Measurements from ENCODE around the gene MMD2. TPM values are rescaled to one million over a fixed set of nuclear protein-coding genes. Genes with fewer than 3 reads are reported as not detected.
"Not testable (repeated sequence)": the region's sequence is repeated elsewhere in the genome, so short reads cannot be mapped to it uniquely, and the experiment has no call there.

MMD2 gene
- total RNA-seq, 1 donor = not detected

GRCh38 chr7:4998244-4998643 is 39.3 kb upstream of the MMD2 start:
- DNase-seq (ENCODE audit: low read depth) = no peak
- TF ChIP-seq, protein P1, sequence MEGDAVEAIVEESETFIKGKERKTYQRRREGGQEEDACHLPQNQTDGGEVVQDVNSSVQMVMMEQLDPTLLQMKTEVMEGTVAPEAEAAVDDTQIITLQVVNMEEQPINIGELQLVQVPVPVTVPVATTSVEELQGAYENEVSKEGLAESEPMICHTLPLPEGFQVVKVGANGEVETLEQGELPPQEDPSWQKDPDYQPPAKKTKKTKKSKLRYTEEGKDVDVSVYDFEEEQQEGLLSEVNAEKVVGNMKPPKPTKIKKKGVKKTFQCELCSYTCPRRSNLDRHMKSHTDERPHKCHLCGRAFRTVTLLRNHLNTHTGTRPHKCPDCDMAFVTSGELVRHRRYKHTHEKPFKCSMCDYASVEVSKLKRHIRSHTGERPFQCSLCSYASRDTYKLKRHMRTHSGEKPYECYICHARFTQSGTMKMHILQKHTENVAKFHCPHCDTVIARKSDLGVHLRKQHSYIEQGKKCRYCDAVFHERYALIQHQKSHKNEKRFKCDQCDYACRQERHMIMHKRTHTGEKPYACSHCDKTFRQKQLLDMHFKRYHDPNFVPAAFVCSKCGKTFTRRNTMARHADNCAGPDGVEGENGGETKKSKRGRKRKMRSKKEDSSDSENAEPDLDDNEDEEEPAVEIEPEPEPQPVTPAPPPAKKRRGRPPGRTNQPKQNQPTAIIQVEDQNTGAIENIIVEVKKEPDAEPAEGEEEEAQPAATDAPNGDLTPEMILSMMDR (IDR thresholded peaks at IDR 0.05; ENCODE audit: insufficient read depth, low read depth, low read length) = no peak
- no peak overlapping the region for H3K4me3 ChIP-seq (ENCODE audit: low read depth, low read length)

GRCh38 chr7:4996696-4997222 is 37.8 kb upstream of the MMD2 start:
- DNase-seq (ENCODE audit: low read depth) = no peak
- TF ChIP-seq, protein P1 (IDR thresholded peaks at IDR 0.05; ENCODE audit: insufficient read depth, low read depth, low read length) = no peak
- H3K4me3 ChIP-seq (ENCODE audit: low read depth, low read length) = no peak overlapping the region

GRCh38 chr7:4995429-4995969 is 36.5 kb upstream of the MMD2 start:
- TF ChIP-seq, protein P1 (IDR thresholded peaks at IDR 0.05; ENCODE audit: insufficient read depth, low read depth, low read length) = no peak
- no peak for DNase-seq (ENCODE audit: low read depth)
- no peak overlapping the region for H3K4me3 ChIP-seq (ENCODE audit: low read depth, low read length)

GRCh38 chr7:4993471-4993870 is 34.5 kb upstream of the MMD2 start:
- H3K4me3 ChIP-seq (ENCODE audit: low read depth, low read length) = no peak overlapping the region
- TF ChIP-seq, protein P1 (IDR thresholded peaks at IDR 0.05; ENCODE audit: insufficient read depth, low read depth, low read length) = no peak
- DNase-seq (ENCODE audit: low read depth) = no peak

- not testable (repeated sequence) for DNase-seq (ENCODE audit: low read depth); H3K4me3 ChIP-seq (ENCODE audit: low read depth, low read length)
Measured at GRCh38 chr7:4982741-4983140, 23.8 kb upstream of the MMD2 start.

- not testable (repeated sequence) for DNase-seq (ENCODE audit: low read depth); H3K4me3 ChIP-seq (ENCODE audit: low read depth, low read length)
Measured at GRCh38 chr7:4981295-4981890, 22.4 kb upstream of the MMD2 start.

DNA sequence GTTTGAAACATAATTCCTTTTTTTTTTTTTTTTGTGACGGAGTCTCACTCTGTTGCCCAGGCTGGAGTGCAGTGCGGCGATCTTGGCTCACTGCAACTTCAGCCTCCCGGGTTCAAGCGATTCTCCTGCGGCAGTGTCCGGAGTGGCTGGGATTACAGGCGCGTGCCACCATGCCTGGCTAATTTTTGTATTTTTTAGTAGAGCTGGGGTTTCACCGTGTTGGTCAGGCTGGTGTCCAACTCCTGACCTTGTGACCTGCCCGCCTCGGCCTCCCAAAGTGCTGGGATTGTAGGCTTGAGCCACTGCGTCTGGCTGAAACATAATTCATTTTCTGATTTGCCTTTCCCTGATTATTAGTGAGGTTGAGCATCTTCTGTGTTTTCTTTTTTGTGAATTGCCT is 16.6 kb upstream of the MMD2 start:
- not testable (repeated sequence) for H3K4me3 ChIP-seq (ENCODE audit: low read depth, low read length); DNase-seq (ENCODE audit: low read depth)

- DNase-seq (ENCODE audit: low read depth) = peak; percentile 91
- TF ChIP-seq, protein P1 (IDR thresholded peaks at IDR 0.05; ENCODE audit: insufficient read depth, low read depth, low read length) = peak; percentile 90
- H3K4me3 ChIP-seq (ENCODE audit: low read depth, low read length) = peak overlapping the region; percentile 79
Measured at GRCh38 chr7:4973728-4974198, 14.8 kb upstream of the MMD2 start.

GRCh38 chr7:4972446-4972845 is 13.5 kb upstream of the MMD2 start:
- H3K4me3 ChIP-seq (ENCODE audit: low read depth, low read length); DNase-seq (ENCODE audit: low read depth): not testable (repeated sequence)

Data from fibroblast of villous mesenchyme (primary cell).